ENCODE results near the gene ASB5.
"Not testable (repeated sequence)": the region's sequence is repeated elsewhere in the genome, so short reads cannot be mapped to it uniquely, and the experiment has no call there.

The ASB5 gene

GRCh38 chr4:176229645-176230044 is 39.4 kb downstream of the ASB5 start:
- no peak for TF ChIP-seq CTCF (IDR thresholded peaks at IDR 0.05; ENCODE audit: low read depth, low read length)
- H3K4me3 ChIP-seq (ENCODE audit: low read depth, low read length) = no peak overlapping the region

GRCh38 chr4:176226736-176227135 is 42.3 kb downstream of the ASB5 start:
- no peak for TF ChIP-seq CTCF (IDR thresholded peaks at IDR 0.05; ENCODE audit: low read depth, low read length)

GRCh38 chr4:176223561-176223960 is 45.5 kb downstream of the ASB5 start:
- H3K4me3 ChIP-seq (ENCODE audit: low read depth, low read length) = no peak overlapping the region
- TF ChIP-seq CTCF (IDR thresholded peaks at IDR 0.05; ENCODE audit: low read depth, low read length) = no peak

More at GRCh38 chr4:176226736-176227135, 42.3 kb downstream of the ASB5 start:
- no peak overlapping the region for H3K4me3 ChIP-seq (ENCODE audit: low read depth, low read length)

GRCh38 chr4:176222149-176222548 is 46.9 kb downstream of the ASB5 start:
- H3K4me3 ChIP-seq (ENCODE audit: low read depth, low read length) = no peak overlapping the region
- TF ChIP-seq CTCF (IDR thresholded peaks at IDR 0.05; ENCODE audit: low read depth, low read length) = no peak

- TF ChIP-seq CTCF (IDR thresholded peaks at IDR 0.05; ENCODE audit: low read depth, low read length) = no peak
- H3K4me3 ChIP-seq (ENCODE audit: low read depth, low read length) = no peak overlapping the region
Measured at GRCh38 chr4:176217510-176217909, 51.5 kb downstream of the ASB5 start.

GRCh38 chr4:176212351-176212750 is 56.7 kb downstream of the ASB5 start:
- H3K4me3 ChIP-seq (ENCODE audit: low read depth, low read length) = not testable (repeated sequence)

DNA sequence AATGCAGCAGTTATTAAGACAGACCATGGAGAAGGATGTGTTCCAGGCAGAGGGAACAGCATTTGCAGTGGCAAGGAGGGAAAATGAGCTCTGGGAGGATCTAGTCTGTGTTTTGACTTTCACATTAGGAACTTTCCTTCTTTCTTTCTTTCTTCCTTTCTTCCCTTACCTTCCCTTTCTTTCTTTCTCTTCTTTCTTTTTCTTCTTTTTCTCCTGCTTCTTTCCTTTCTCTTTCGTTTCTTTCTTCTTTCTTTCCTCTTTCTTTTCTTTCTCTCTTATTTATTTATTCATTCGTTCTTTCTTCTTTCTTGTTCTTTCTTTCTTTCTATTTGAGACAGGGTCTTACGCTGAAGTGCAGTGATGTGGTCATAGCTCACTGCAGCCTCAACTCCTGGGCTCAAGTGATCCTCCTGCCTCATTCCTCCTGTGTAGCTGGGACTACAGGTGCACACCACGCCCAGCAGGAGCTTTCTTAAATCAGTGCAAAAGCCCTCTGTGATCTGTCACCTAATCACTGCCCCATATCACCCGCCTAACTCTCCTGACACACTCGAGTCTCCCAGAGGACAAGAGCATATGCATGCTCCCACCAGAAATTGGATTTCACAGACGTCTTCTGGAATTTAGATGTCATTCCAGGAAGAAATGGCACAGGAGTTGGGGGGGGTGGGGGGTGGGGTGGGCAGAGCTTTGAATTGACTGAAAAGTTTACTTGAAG is 58.3 kb downstream of the ASB5 start:
- TF ChIP-seq CTCF (IDR thresholded peaks at IDR 0.05; ENCODE audit: low read depth, low read length) = no peak
- no peak overlapping the region for H3K4me3 ChIP-seq (ENCODE audit: low read depth, low read length)

DNA sequence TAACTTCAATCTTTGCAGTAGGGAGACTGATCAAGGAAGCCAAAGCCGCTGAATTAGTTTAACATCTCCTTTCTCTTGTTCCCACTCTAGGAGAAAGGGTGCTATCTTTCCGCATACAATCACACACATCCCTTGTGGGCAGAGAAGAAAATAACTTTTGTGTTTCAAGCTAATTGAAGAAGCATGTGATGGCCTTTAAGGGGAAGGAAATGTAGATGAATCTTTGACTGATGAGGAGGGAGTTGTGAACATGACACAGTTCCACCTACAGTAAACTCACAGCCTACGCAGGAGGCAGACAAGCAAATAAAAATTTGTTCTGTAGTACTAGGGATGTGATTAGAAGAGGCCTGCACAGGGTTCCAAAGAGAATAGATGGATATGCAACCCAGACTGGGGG is 58.9 kb downstream of the ASB5 start:
- TF ChIP-seq CTCF (IDR thresholded peaks at IDR 0.05; ENCODE audit: low read depth, low read length) = no peak
- no peak overlapping the region for H3K4me3 ChIP-seq (ENCODE audit: low read depth, low read length)

Data from WI38 (cell line).